Fibroblast of skin of back (primary cell): ENCODE results near the gene PILRA.
A peak's percentile ranks its signal among the peaks of the same experiment; 100 is the strongest.

Experiments
- DNase-seq: peaks from one replicate; pipeline ENCODE4 v3.0.0-alpha.2; 2013

PILRA gene

GRCh38 chr7:100413346-100413745, 40.1 kb downstream of the PILRA start:
- no peak for DNase-seq

DNA sequence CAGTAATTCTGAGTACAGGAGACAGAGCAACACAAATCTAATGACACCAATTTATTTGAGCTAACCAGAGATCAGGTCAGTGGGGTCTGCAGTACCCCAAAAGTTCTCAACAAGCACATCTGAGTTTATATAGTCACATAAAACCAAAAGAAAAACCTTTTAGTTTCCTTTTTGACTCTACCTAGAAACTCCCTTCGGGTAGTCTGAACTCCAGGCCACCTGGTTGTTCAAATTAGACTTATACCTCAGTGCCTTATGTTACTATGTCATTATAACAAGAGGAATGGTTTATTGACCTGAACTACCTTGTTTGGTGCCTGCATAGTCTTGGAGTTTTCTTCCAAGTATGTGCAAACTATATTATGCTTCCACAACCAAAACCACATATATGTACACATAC, 40.6 kb downstream of the PILRA start:
- DNase-seq: no peak

DNA sequence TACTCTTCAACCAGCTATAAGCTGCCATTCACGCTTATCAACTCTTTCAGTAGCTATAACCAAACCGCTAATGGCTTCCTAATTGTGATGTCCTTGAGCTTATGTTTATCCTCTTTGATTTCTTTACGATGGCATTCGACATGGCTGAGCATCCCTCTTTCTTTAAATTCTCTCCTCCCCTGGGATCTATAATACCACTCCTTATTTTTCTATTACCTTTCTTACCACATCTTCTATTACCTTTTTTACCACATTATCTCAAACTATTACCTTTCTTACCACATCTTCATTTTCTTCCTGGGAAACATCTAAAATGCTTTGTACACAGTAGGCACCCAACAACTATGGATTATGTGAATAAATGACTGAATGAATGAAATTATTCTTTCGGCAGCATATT, 42.2 kb downstream of the PILRA start:
- DNase-seq: no peak

DNA sequence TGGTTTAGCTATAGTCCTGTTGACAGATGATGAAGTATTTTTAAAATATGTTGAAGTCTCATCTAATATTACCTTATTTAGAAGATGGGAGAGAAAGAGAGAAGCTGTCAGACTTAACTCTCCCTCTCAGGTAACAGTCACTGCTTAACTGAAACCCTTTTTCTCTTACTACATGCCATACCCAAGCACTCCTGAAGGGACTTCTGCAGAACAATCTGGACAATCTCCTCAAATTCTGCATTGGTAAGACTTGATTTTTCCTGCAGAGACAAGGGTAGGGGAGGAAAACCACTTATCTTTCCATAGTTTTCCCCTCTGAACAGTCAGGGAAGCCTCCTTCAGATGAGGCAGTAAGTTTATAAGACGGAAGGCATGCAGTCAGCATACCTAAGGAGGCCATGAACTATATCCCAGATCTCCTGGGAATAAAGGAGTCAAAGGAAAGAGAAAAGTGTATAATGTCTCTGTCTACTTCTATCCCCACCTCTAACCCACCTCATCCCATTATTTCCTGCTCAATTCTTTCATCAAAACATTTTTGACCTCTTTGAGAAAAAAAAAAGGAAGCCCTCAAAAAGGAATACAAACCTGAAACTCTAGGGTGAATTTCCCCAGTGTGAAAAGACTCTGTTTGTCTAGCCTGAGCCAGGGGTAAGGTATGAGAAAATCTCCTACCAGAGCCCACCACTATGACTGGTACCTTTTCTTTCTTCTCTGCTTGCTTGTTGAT, 45.8 kb downstream of the PILRA start:
- peak; percentile 54 for DNase-seq

- no peak for DNase-seq
Measured at GRCh38 chr7:100419660-100420226, 46.5 kb downstream of the PILRA start.

- no peak for DNase-seq
Measured at GRCh38 chr7:100423315-100423714, 50.0 kb downstream of the PILRA start.

DNA sequence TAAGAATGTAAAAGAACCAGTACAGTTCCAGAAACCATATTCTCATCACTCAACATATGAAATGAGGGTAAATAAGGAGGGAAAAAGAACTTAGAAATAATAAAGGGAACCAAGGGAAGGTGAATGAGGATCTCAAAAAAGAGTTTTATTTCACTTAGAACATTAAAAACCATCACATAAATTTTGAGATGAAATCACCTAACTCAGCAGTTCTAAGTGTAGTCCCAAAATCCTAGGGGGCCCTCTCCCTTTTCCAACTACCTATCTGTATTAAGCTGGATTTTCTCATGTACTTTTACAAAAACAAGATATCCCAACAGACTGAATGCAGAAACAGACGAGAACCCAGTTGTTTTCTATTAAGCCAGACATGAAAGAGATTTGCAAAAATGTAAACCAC, 52.1 kb downstream of the PILRA start:
- DNase-seq: no peak

DNA sequence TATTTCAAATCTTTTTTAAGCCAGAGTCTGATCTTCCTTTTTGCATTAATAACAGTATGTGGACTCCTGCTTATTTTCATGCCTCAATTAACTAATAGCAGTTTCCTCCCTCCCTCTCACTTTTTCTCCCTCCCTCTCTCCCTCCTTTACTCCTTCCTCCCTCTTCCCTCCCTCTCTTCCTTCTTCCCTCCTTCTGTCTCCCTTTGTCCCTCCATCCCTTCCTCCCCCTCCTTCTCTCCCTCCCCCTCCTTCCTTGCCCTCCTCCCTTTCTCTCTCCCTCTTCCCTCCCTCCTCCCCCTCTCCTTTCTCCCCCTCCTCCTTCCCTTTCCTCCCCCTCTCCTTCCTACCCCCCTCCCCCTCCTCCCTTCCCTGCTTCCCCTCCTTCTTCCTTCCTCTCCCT, 53.2 kb downstream of the PILRA start:
- DNase-seq: no peak

GRCh38 chr7:100427762-100428198, 54.5 kb downstream of the PILRA start:
- DNase-seq: no peak

DNA sequence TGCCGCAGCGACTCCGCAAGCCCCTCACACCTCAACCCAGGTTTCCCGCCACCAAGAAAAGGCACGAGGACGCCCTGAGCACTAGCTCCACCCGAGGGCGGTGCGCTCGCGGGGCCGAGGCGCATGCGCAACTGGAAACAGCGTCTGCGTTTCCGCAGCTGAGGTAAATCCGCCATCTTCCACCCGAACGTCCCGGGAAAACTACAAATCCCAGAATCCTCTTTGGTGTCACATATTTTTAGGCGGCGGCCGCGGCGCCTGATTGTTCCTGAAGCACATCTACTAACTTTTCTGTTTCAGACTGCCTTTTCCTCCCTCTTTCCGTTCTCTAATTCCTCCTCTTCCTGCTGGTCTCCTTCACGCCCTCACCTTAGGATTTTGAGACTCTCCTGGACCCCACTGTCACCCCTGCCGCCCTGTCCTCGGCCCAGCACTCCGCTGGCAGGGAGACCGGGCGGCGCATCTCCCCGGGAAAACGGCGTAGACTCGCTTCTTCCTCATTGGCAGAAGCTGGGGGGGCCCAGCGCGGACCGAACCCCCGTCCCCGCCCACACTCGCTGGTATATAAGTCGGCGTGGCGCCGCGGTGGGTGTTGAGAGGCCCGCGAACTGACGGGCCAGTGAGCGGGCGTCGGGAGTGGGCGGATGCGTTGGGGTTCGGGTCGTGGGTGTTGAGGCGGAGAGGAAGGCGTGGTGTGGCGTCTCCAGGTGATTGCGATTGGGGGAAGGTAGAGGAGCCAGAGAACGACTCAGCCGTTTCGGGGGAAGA, 55.1 kb downstream of the PILRA start, which contains the start of gene ZCWPW1:
Gene ZCWPW1, minus strand, starts transcription at position 505 of the 768 bp plus-strand sequence. CDS start 8,054 bp downstream, outside the sequence.
- peak; percentile 96 for DNase-seq

DNA sequence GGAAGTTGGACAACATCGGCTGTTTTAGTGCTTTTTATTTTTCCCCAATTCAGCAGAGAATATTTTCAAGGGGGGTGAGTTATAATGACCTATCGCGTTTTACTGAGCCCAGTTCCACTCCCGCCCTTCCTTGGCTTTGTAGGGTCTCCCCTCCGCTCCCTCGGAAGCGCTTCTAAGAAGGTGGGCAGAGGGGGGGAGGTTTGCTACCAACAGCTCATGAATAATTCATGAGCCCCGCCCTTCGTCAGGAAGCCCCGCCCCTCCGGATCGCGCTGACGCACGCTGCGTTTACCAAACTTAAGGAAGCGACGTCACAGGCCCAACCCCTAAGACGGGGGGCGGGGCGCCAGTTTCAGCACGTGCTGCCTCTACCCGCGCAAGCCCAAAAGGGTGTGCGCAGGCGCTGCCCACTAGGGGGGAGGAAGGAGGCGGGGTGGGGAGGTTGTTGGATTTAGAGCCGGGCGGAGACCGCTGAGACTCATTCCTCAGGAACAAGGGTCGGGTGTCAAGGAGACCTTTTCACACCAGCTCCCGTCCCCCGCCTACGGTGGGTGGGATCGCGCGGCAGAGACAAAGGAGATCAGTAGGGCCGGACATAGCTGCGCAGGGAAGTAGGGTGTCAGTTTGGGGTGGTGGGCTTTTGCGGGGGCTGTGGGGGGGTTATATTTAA, 55.8 kb downstream of the PILRA start:
- DNase-seq: peak; percentile 99

DNA sequence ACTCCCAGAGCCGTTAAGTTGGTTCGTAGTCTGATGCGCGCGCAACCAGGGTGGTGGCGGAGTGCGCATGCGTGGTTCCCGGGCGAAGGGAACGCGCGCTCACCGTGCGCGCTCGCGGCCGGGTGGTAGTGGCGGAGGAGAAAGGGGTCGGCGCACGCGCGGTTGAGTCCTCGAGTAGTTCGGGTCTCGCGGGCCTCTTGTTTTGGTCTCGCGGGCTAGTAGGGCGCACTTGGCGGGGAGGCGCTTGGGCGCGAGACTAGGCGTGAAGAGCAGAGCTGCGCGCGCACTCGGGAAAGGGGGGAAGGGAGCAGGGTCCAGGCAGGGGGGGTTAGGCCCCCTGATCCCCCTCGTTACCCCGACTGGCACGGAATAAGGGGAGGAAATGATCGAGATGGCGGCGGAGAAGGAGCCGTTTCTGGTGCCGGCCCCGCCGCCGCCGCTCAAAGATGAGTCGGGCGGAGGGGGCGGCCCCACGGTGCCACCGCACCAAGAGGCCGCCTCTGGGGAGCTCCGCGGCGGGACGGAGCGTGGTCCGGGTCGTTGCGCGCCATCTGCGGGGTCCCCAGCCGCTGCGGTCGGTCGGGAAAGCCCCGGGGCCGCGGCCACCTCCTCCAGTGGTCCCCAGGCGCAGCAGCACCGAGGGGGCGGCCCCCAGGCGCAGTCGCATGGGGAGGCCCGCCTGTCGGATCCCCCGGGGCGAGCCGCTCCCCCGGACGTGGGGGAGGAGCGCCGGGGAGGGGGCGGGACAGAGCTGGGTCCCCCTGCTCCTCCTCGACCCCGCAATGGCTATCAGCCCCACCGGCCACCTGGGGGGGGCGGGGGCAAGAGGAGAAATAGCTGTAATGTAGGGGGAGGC, 56.6 kb downstream of the PILRA start, which contains the start of gene MEPCE:
Gene MEPCE, plus strand, starts transcription at position 195 of the 856 bp plus-strand sequence. Its CDS starts 188 bp downstream, at position 383.
- peak; percentile 97 for DNase-seq

GRCh38 chr7:100430493-100431285, 57.4 kb downstream of the PILRA start:
- no peak for DNase-seq

DNA sequence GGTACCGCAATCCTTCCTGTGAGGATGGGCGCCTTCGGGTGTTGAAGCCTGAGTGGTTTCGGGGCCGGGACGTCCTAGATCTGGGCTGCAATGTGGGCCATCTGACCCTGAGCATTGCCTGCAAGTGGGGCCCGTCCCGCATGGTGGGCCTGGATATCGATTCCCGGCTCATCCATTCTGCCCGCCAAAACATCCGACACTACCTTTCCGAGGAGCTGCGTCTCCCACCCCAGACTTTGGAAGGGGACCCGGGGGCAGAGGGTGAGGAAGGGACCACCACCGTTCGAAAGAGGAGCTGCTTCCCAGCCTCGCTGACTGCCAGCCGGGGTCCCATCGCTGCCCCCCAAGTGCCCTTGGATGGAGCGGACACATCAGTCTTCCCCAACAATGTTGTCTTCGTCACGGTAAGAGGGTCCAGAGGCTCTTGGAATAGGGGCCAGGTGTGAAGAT, 58.0 kb downstream of the PILRA start:
- DNase-seq: no peak

- DNase-seq: no peak
Measured at GRCh38 chr7:100432053-100432452, 58.8 kb downstream of the PILRA start.

DNA sequence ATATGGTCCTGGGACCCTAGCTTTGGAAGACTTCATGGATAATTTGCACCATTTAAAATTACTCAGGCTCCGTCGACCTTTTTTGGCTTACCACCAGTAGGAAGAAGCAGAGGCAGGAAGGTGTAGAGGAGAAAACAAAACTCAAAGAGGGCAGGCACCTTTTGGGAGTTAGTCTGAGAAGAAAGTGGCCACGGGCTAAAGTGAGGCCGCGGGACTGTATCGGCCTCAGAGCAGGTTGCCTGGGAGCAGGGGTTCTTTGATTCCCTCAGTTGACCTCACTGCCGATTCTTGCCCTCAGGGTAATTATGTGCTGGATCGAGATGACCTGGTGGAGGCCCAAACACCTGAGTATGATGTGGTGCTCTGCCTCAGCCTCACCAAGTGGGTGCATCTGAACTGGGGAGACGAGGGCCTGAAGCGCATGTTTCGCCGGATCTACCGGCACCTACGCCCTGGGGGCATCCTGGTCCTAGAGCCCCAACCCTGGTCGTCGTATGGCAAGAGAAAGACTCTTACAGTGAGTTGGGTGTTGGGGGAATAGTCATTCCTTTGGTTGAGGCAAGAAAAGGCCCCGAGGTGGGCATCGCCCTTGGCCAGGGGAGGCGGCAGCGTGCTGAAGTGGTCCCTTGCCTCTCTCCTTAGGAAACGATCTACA, 59.5 kb downstream of the PILRA start:
- no peak for DNase-seq

GRCh38 chr7:100433276-100433591, 59.9 kb downstream of the PILRA start:
- DNase-seq: no peak

- no peak for DNase-seq
Measured at GRCh38 chr7:100433592-100434296, 60.5 kb downstream of the PILRA start.

GRCh38 chr7:100434297-100435144, 61.2 kb downstream of the PILRA start:
- DNase-seq: no peak
